HCT116 (cell line): ENCODE measurements around the gene DIO2. TPM values are rescaled to one million over a fixed set of nuclear protein-coding genes. Genes with fewer than 3 reads are reported as not detected.

Experiments used
- ATAC-seq: fragments of 200-7000 bp; cut with Tn5 transposase; 2 replicates; pipeline ENCODE4 v1.9.1; 2020; ENCODE audit warnings: mild to moderate bottlenecking, moderate library complexity
- BruUV-seq: library from RNA; stranded (reverse); fragments of 400-500 nt; replicated peaks from 2 replicates; lab custom pipeline; 2021; lab: Mats Ljungman, UMichigan
- CTCF ChIA-PET: fragments of 300-600 bp; sonication (Branson Sonifier 250); formaldehyde crosslinking; loops from one replicate; lab custom pipeline; 2021; ENCODE audit warnings: antibody characterized with exemption; lab: Charles Lee
- POLR2A ChIA-PET: fragments of 300-600, 350-600 bp; sonication (Branson Sonifier 250); formaldehyde crosslinking; loops from one replicate; lab custom pipeline; 2021; ENCODE audit warnings: antibody characterized with exemption; lab: Charles Lee
- RAD21 ChIA-PET, 2 experiments: fragments of 300-600 bp; sonication (Branson Sonifier 250); formaldehyde crosslinking; loops; one replicate each; lab custom pipeline; 2023; ENCODE audit warnings: low total read pairs in 2 of 2; ENCODE audit not compliant: uncharacterized antibody in 2 of 2, unreplicated experiment in 2 of 2, low non-redundant PET in 1 of 2; lab: Charles Lee
- DNase-seq: peaks from one replicate; pipeline ENCODE4 v3.0.0-alpha.2; 2010; ENCODE audit warnings: low read depth, low spot score
- H2AFZ ChIP-seq: fragments of 200-600 bp; shearing (Covaris generic), sonication (generic); 2 replicates; pipeline ENCODE4 v1.6.1; 2017; ENCODE audit warnings: low read depth, mixed run types, mixed read lengths, antibody characterized with exemption, low read length; ENCODE audit not compliant: poor library complexity, severe bottlenecking
- H3K27ac ChIP-seq: 2 replicates; pipeline ENCODE4 v1.5.1; 2012; ENCODE audit warnings: low read depth, low read length
- H3K27me3 ChIP-seq: fragments of 200-600 bp; sonication (generic); 2 replicates; pipeline ENCODE4 v1.6.1; 2016; ENCODE audit warnings: mixed run types, low read length, mixed read lengths; ENCODE audit not compliant: insufficient read depth
- H3K36me3 ChIP-seq, 2 experiments: fragments of 200-500 bp in 1 of 2; fragments of 200-600 bp in 1 of 2; sonication (Bioruptor generic) in 1 of 2; sonication (generic) in 1 of 2; 2 replicates each; pipeline versions ENCODE4 v1.5.1 to v1.6.1; 2014 to 2016; ENCODE audit warnings: low read length in 2 of 2, inconsistent platforms in 1 of 2, mixed read lengths in 1 of 2, mixed run types in 1 of 2; ENCODE audit not compliant: insufficient read depth in 2 of 2, control insufficient read depth in 1 of 2
- H3K4me1 ChIP-seq, 2 experiments: fragments of 200-600 bp in 1 of 2; sonication (generic) in 1 of 2; 2 replicates each; pipeline versions ENCODE4 v1.5.1 to v1.6.1; 2012 to 2017; ENCODE audit warnings: low read length in 2 of 2, inconsistent platforms in 1 of 2, mild to moderate bottlenecking in 1 of 2, mixed read lengths in 1 of 2, mixed run types in 1 of 2, moderate library complexity in 1 of 2; ENCODE audit not compliant: insufficient read depth in 2 of 2, control insufficient read depth in 1 of 2
- H3K4me2 ChIP-seq: fragments of 200-600 bp; sonication (generic); 2 replicates; pipeline ENCODE4 v1.6.1; 2017; ENCODE audit warnings: mixed run types, low read length, mixed read lengths
- H3K4me3 ChIP-seq, 2 experiments: fragments of 200-600 bp in 1 of 2; sonication (generic) in 1 of 2; replicated peaks in 1 of 2; 2 replicates each; pipeline ENCODE4 v1.5.1; 2011 to 2016; ENCODE audit warnings: low read length in 2 of 2, control low read depth in 1 of 2, low read depth in 1 of 2, mild to moderate bottlenecking in 1 of 2, mixed read lengths in 1 of 2, mixed run types in 1 of 2
- H3K79me2 ChIP-seq: fragments of 200-600 bp; sonication (generic); 2 replicates; pipeline ENCODE4 v1.6.1; 2017; ENCODE audit warnings: mild to moderate bottlenecking, mixed run types, low read length, moderate library complexity, mixed read lengths; ENCODE audit not compliant: insufficient read depth
- H3K9ac ChIP-seq: fragments of 200-600 bp; sonication (generic); 2 replicates; pipeline ENCODE4 v1.6.1; 2016; ENCODE audit warnings: low read length, mixed read lengths
- H3K9me2 ChIP-seq: fragments of 200-600 bp; sonication (generic), shearing (Covaris generic); 2 replicates; pipeline ENCODE4 v1.6.1; 2017; ENCODE audit warnings: mixed run types, mild to moderate bottlenecking, moderate library complexity; ENCODE audit not compliant: insufficient read depth
- H3K9me3 ChIP-seq, 2 experiments: fragments of 200-500 bp in 1 of 2; fragments of 200-600 bp in 1 of 2; sonication (Bioruptor generic) in 1 of 2; sonication (generic) in 1 of 2; 2 replicates each; pipeline ENCODE4 v1.6.1; 2014 to 2017; ENCODE audit warnings: low read length in 2 of 2, mixed read lengths in 2 of 2, inconsistent platforms in 1 of 2, low read depth in 1 of 2, mild to moderate bottlenecking in 1 of 2, mixed run types in 1 of 2, moderate library complexity in 1 of 2; ENCODE audit not compliant: control insufficient read depth in 1 of 2, insufficient read depth in 1 of 2
- H4K20me1 ChIP-seq: fragments of 200-600 bp; sonication (generic), shearing (Covaris generic); 2 replicates; pipeline ENCODE4 v1.6.1; 2017; ENCODE audit warnings: mixed run types, mild to moderate bottlenecking, moderate library complexity; ENCODE audit not compliant: insufficient read depth
- CEBPB ChIP-seq: IDR thresholded peaks from 2 replicates; pipeline ENCODE4 v1.6.1; 2012; ENCODE audit warnings: low read depth
- JUND ChIP-seq: IDR thresholded peaks from 2 replicates; pipeline ENCODE4 v1.6.1; 2012
- MAX ChIP-seq: IDR thresholded peaks from 2 replicates; pipeline ENCODE4 v1.6.1; 2012
- POLR2A ChIP-seq: IDR thresholded peaks from 2 replicates; pipeline ENCODE4 v1.7.0; 2011; ENCODE audit warnings: borderline replicate concordance; ENCODE audit not compliant: insufficient read depth, insufficient read length; ENCODE audit errors: extremely low read depth
- POLR2AphosphoS5 ChIP-seq: IDR thresholded peaks from 2 replicates; pipeline ENCODE4 v1.6.1; 2011; ENCODE audit warnings: mild to moderate bottlenecking, low read depth, low read length, moderate library complexity
- RAD21 ChIP-seq: IDR thresholded peaks from 2 replicates; pipeline ENCODE4 v1.6.1; 2012; ENCODE audit warnings: low read depth, mild to moderate bottlenecking
- REST ChIP-seq: IDR thresholded peaks from 2 replicates; pipeline ENCODE4 v1.6.1; 2012; ENCODE audit warnings: low read depth
- SIN3A ChIP-seq: IDR thresholded peaks from 2 replicates; pipeline ENCODE4 v1.6.1; 2012; ENCODE audit warnings: low read depth
- SRF ChIP-seq: IDR thresholded peaks from 2 replicates; pipeline ENCODE4 v1.6.1; 2012; ENCODE audit warnings: low read depth
- TCF7L2 ChIP-seq: IDR thresholded peaks from 2 replicates; pipeline ENCODE4 v1.7.0; 2011; ENCODE audit warnings: borderline replicate concordance, inconsistent platforms; ENCODE audit not compliant: insufficient read depth, insufficient read length; ENCODE audit errors: extremely low read depth
- YY1 ChIP-seq: IDR thresholded peaks from 2 replicates; pipeline ENCODE4 v1.6.1; 2011; ENCODE audit warnings: low read length, low read depth, moderate library complexity, mild to moderate bottlenecking; ENCODE audit not compliant: insufficient replicate concordance; ENCODE audit errors: extremely low read depth
- ZBTB33 ChIP-seq: IDR thresholded peaks from 2 replicates; pipeline ENCODE4 v1.6.1; 2011; ENCODE audit warnings: mild to moderate bottlenecking, low read length, moderate library complexity; ENCODE audit not compliant: insufficient replicate concordance; ENCODE audit errors: extremely low read depth
- ZFX ChIP-seq: fragments of 450-650 bp; IDR thresholded peaks from 2 replicates; pipeline ENCODE4 v1.6.1; 2017
- intact Hi-C: fragments of 100-400 bp; cut with micrococcal nuclease; formaldehyde crosslinking; loops from 2 replicates; pipeline ENCODE4 v1.10.0; 2022
- total RNA-seq: library from RNA; stranded (reverse); gene quantifications from one replicate; pipeline ENCODE4 v1.2.1, GENCODE V29; 2021; ENCODE audit not compliant: unreplicated experiment

DIO2 gene
- total RNA-seq, 1 experiment from 2014 or later: 0.10 TPM

GRCh38 chr14:80176893-80177292 is 34.4 kb downstream of the DIO2 start:
- ChIA-PET RAD21 (no interaction called here), CTCF (no interaction called here), POLR2A (no interaction called here)
- BruUV-seq: no TSS peak
- H3K9me3 ChIP-seq: no peaks in the 10 kb centered on the region
- H3K79me2 ChIP-seq: no peaks in the 10 kb centered on the region
- no peaks in the 10 kb centered on the region for H3K9me2 ChIP-seq
- intact Hi-C loops: no loop called here
- ATAC-seq: no peak
- H3K4me3 ChIP-seq: no peak overlapping the region
- no peak for DNase-seq
- no peaks in the 10 kb centered on the region for H3K27me3 ChIP-seq
- H3K27ac ChIP-seq: no peak overlapping the region
- no peak overlapping the region for H3K9ac ChIP-seq
- no peak for TF ChIP-seq RAD21
- TF ChIP-seq JUND: no peak
- no peak for TF ChIP-seq TCF7L2
- H2AFZ ChIP-seq: no peak overlapping the region
- H3K4me2 ChIP-seq: no peak overlapping the region
- no peaks in the 10 kb centered on the region for H3K4me1 ChIP-seq
- no peaks in the 10 kb centered on the region for H4K20me1 ChIP-seq
- H3K36me3 ChIP-seq: no peaks in the 10 kb centered on the region

GRCh38 chr14:80172375-80173051 is 38.8 kb downstream of the DIO2 start:
- Histone ChIP-seq H2AFZ (no peak overlapping the region), H3K9me2 (no peaks in the 10 kb centered on the region), H4K20me1 (no peaks in the 10 kb centered on the region), H3K4me3 (no peak overlapping the region), H3K79me2 (no peaks in the 10 kb centered on the region), H3K27ac (no peak overlapping the region), H3K27me3 (no peaks in the 10 kb centered on the region), H3K9me3 (no peaks in the 10 kb centered on the region), H3K9ac (no peak overlapping the region), H3K36me3 (no peaks in the 10 kb centered on the region), H3K4me1 (no peaks in the 10 kb centered on the region), H3K4me2 (no peak overlapping the region)
- BruUV-seq: no TSS peak
- intact Hi-C loops: no loop called here
- CTCF ChIA-PET: no interaction called here
- TF ChIP-seq POLR2A (no peak), SIN3A (no peak), RAD21 (no peak), SRF (no peak), REST (no peak), CEBPB (no peak), POLR2AphosphoS5 (no peak), YY1 (no peak), MAX (no peak), ZFX (no peak), ZBTB33 (no peak)
- ATAC-seq (no peak), DNase-seq (no peak)
- POLR2A ChIA-PET: no interaction called here
- RAD21 ChIA-PET: no interaction called here
